ENCODE results near the gene AEBP2.
"Not testable (repeated sequence)": the region's sequence is repeated elsewhere in the genome, so short reads cannot be mapped to it uniquely, and the experiment has no call there.

Gene AEBP2

DNA sequence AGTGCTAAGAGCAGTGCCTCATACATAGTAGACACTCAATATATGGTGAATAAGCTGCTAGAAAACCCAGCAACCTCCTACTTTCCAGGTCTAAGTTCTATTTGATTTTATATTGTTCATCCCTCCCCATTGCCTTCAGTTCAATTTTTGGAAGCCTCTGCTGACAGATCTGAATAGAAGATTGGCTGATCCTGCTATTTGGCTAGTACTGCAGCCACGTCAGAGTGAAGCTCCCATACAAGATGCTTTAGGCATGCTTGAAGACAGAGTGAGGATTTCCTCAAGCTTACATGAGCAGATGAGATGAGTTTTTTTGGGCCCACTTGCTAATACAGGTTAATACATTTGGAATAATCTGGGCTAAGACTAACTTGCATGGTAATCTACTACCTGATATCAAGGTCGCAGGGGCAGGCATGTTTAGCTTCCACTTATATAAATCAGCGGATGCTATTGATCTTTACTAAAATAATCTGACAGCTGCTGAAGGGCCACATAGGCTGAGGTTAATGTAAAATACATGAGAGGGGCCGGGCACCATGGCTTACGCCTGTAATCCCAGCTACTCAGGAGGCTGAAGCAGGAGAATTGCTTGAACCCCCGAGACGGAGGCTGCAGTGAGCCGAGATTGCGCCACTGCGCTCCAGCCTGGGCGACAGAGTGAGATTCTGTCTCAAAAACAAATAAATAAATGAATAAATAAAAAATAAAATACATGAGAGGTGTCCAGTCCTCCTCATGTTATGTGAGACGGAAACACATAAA, 15.9 kb upstream of the AEBP2 start:
- no peak overlapping the region for H3K9ac ChIP-seq (ENCODE audit: low read depth in 1 of 2, low read length in 2 of 2)
- H3K4me3 ChIP-seq (ENCODE audit: low read length in 2 of 2), result no peak overlapping the region
- H3K9me3 ChIP-seq (ENCODE audit: control insufficient read depth in 2 of 2, low read length in 2 of 2), result no peaks in the 10 kb centered on the region
- no peak overlapping the region for H3K27ac ChIP-seq (ENCODE audit: low read depth in 2 of 2, low read length in 2 of 2)
- no peaks in the 10 kb centered on the region for H3K4me1 ChIP-seq (ENCODE audit: control insufficient read depth in 2 of 2, insufficient read depth in 2 of 2, low read length in 2 of 2)
- H3K36me3 ChIP-seq (ENCODE audit: control insufficient read depth in 2 of 2, insufficient read depth in 2 of 2, low read length in 2 of 2), result no peaks in the 10 kb centered on the region
- H3K27me3 ChIP-seq (ENCODE audit: control insufficient read depth in 2 of 2, insufficient read depth in 2 of 2, low read length in 2 of 2), result no peaks in the 10 kb centered on the region

DNA sequence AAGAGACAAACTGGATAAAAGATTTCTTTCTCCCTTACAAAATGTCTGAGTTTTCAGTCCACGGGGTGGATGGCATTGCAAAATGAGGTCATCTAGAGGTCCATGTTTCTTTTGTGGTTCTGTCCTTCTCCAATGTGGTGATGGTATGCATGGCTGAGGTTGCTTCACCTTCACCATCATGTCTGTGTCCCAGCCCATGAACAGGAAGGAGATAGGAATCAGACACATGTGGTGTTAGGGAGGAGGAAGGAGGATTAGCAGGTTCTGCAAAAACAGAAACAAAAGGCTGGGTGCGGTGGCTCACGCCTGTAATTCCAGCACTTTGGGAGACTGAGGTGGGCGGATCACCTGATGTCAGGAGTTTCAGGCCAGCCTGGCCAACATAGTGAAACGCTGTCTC, 11.0 kb upstream of the AEBP2 start:
- H3K27ac ChIP-seq (ENCODE audit: low read depth in 2 of 2, low read length in 2 of 2), result no peak overlapping the region

DNA sequence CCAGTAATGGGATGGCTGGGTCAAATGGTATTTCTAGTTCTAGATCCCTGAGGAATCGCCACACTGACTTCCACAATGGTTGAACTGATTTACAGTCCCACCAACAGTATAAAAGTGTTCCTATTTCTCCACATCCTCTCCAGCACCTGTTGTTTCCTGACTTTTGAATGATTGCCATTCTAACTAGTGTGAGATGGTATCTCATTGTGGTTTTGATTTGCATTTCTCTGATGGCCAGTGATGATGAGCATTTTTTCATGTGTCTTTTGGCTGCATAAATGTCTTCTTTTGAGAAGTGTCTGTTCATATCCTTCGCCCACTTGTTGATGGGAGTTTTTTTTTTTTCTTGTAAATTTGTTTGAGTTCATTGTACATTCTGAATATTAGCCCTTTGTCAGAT, 9.8 kb upstream of the AEBP2 start:
- not testable (repeated sequence) for H3K4me1 ChIP-seq (ENCODE audit: control insufficient read depth in 2 of 2, insufficient read depth in 2 of 2, low read length in 2 of 2); H3K4me3 ChIP-seq (ENCODE audit: low read length in 2 of 2); H3K9ac ChIP-seq (ENCODE audit: low read depth in 1 of 2, low read length in 2 of 2); H3K27ac ChIP-seq (ENCODE audit: low read depth in 2 of 2, low read length in 2 of 2); H3K36me3 ChIP-seq (ENCODE audit: control insufficient read depth in 2 of 2, insufficient read depth in 2 of 2, low read length in 2 of 2); H3K27me3 ChIP-seq (ENCODE audit: control insufficient read depth in 2 of 2, insufficient read depth in 2 of 2, low read length in 2 of 2); H3K9me3 ChIP-seq (ENCODE audit: control insufficient read depth in 2 of 2, low read length in 2 of 2)

More for the DNA sequence above, 11.0 kb upstream of the AEBP2 start:
- Histone ChIP-seq H3K4me1 (ENCODE audit: control insufficient read depth in 2 of 2, insufficient read depth in 2 of 2, low read length in 2 of 2) (no peaks in the 10 kb centered on the region), H3K27me3 (ENCODE audit: control insufficient read depth in 2 of 2, insufficient read depth in 2 of 2, low read length in 2 of 2) (no peaks in the 10 kb centered on the region), H3K9ac (ENCODE audit: low read depth in 1 of 2, low read length in 2 of 2) (no peak overlapping the region), H3K4me3 (ENCODE audit: low read length in 2 of 2) (no peak overlapping the region), H3K9me3 (ENCODE audit: control insufficient read depth in 2 of 2, low read length in 2 of 2) (no peaks in the 10 kb centered on the region), H3K36me3 (ENCODE audit: control insufficient read depth in 2 of 2, insufficient read depth in 2 of 2, low read length in 2 of 2) (no peaks in the 10 kb centered on the region)

DNA sequence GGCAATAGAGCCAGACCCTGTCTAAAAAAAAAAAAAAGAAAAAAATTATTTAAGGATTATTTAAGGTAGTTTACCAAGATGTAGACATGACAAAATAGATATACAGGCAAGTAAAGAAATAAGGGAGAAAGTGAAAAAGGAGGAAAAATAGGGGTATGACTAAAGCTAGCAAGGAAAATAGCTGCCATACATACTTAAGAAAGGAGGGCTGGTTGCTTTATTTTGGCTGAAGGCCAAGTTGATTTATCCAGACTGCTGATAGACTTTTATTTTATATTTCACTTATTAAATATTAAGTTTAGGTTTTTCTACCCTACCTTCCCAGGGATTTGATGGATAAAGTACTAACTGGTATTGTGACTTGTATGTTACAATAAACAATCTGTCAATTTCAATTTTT, 8.3 kb upstream of the AEBP2 start:
- Histone ChIP-seq H3K36me3 (ENCODE audit: control insufficient read depth in 2 of 2, insufficient read depth in 2 of 2, low read length in 2 of 2) (no peaks in the 10 kb centered on the region), H3K27ac (ENCODE audit: low read depth in 2 of 2, low read length in 2 of 2) (no peak overlapping the region), H3K4me1 (ENCODE audit: control insufficient read depth in 2 of 2, insufficient read depth in 2 of 2, low read length in 2 of 2) (no peaks in the 10 kb centered on the region)

DNA sequence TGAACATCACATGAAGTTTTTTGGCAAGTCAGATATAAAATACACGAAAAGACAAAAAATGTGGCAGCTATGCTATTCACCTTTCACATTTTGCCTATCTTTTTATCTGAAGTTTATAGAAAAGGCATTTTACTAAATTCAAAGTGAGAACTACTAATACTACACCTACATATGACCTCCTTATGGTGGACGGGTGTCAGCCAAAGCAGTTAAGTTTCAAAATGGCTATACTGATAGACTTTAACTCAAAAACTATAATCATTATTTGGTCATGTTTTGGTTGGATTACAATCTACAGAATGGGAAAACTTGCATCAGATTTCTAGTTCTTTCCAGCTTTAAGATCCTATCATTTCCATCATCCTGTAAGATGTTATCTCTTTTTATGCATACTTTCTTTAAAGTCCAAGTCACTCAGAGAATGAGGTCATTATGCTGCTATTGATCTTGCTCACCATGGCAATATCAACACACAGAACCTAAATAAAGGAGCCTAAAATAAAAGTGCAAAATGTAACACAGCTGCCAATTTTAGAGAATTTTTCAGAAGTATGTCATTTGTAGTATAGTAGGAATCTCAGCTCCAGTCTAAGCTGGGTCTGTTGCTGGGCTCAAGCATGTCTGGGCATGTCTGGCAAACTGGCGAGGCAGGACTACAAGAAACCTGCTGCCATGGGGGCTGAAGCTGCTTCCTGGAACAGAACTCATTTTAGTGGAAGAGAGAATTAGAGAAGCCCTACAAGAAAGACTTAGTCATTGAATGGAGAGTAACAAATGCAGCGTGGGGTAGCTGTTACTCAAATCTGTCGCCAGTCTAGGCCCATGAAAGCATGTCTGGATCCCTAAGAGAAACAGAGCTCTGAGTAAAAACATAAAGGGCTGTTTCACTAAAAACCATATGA, 7.6 kb upstream of the AEBP2 start:
- no peaks in the 10 kb centered on the region for H3K27me3 ChIP-seq (ENCODE audit: control insufficient read depth in 2 of 2, insufficient read depth in 2 of 2, low read length in 2 of 2)
- no peaks in the 10 kb centered on the region for H3K36me3 ChIP-seq (ENCODE audit: control insufficient read depth in 2 of 2, insufficient read depth in 2 of 2, low read length in 2 of 2)
- no peaks in the 10 kb centered on the region for H3K4me1 ChIP-seq (ENCODE audit: control insufficient read depth in 2 of 2, insufficient read depth in 2 of 2, low read length in 2 of 2)
- H3K9me3 ChIP-seq (ENCODE audit: control insufficient read depth in 2 of 2, low read length in 2 of 2), result no peaks in the 10 kb centered on the region
- no peak overlapping the region for H3K9ac ChIP-seq (ENCODE audit: low read depth in 1 of 2, low read length in 2 of 2)
- H3K27ac ChIP-seq (ENCODE audit: low read depth in 2 of 2, low read length in 2 of 2), result no peak overlapping the region
- no peak overlapping the region for H3K4me3 ChIP-seq (ENCODE audit: low read length in 2 of 2)

More for the DNA sequence above, 8.3 kb upstream of the AEBP2 start:
- Histone ChIP-seq H3K4me3 (ENCODE audit: low read length in 2 of 2) (no peak overlapping the region), H3K9me3 (ENCODE audit: control insufficient read depth in 2 of 2, low read length in 2 of 2) (no peaks in the 10 kb centered on the region), H3K27me3 (ENCODE audit: control insufficient read depth in 2 of 2, insufficient read depth in 2 of 2, low read length in 2 of 2) (no peaks in the 10 kb centered on the region), H3K9ac (ENCODE audit: low read depth in 1 of 2, low read length in 2 of 2) (no peak overlapping the region)

DNA sequence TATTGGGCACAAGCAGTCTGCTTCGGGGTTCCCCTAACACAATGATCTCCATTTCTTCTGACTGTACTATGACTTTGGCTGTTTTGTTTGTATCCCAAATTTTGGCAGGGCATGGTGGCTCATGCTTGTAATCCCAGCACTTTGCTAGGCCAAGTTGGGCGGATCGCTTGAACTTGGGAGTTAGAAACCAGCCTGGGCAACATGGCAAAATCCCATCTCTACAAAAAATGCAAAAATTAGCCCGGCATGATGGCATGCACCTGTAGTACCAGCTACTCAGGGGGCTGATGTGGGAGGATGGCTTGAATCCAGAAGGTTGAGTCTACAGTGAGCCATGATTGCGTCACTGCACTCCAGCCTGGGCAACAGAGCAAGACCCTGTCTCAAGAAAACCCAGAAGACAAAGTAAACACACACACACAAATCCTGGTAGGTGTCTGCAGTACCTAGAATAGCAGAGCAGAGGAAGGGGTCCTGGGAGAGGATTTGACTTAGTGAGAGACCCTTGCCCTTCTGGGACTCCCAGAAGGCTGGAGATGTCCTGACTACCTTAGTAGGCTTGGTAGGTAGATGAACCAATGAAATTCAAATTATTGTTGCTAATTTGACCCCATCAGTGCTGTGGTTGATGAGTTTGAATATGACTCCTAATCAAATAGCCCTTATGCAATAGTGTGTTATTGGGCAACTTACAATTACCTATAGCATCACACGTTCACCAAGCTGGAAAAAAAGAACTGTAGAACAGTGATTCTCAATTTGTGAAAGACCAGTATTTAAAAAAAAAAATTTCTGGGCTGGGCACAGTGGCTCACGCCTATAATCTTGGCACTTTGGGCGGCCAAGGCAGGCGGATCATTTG, 6.8 kb upstream of the AEBP2 start:
- Histone ChIP-seq H3K27ac (ENCODE audit: low read depth in 2 of 2, low read length in 2 of 2) (no peak overlapping the region), H3K4me1 (ENCODE audit: control insufficient read depth in 2 of 2, insufficient read depth in 2 of 2, low read length in 2 of 2) (no peaks in the 10 kb centered on the region), H3K9me3 (ENCODE audit: control insufficient read depth in 2 of 2, low read length in 2 of 2) (no peaks in the 10 kb centered on the region), H3K4me3 (ENCODE audit: low read length in 2 of 2) (no peak overlapping the region), H3K9ac (ENCODE audit: low read depth in 1 of 2, low read length in 2 of 2) (no peak overlapping the region), H3K36me3 (ENCODE audit: control insufficient read depth in 2 of 2, insufficient read depth in 2 of 2, low read length in 2 of 2) (no peaks in the 10 kb centered on the region), H3K27me3 (ENCODE audit: control insufficient read depth in 2 of 2, insufficient read depth in 2 of 2, low read length in 2 of 2) (no peaks in the 10 kb centered on the region)

DNA sequence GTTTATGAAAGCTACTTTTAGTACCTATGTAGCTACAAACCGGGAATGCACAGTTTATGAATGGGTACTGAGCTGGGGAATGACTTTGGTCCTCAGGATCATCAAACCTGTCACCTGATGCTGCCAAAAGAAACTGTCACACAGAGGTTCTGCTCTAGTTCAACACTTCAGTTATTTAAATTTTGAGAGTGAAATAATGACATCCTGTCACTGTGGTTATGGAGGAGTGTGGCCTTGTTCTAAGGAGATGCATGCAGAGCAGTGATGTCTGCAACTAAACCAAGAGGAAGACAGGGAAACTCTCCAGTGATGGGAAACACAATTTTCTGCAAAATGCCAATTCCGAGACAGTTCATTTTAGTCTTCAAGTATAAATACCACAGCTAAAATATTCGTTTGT, 4.8 kb upstream of the AEBP2 start:
- H3K36me3 ChIP-seq (ENCODE audit: control insufficient read depth in 2 of 2, insufficient read depth in 2 of 2, low read length in 2 of 2), result no peaks in the 10 kb centered on the region
- H3K9ac ChIP-seq (ENCODE audit: low read depth in 1 of 2, low read length in 2 of 2), result no peak overlapping the region
- no peak overlapping the region for H3K4me3 ChIP-seq (ENCODE audit: low read length in 2 of 2)
- H3K9me3 ChIP-seq (ENCODE audit: control insufficient read depth in 2 of 2, low read length in 2 of 2), result no peaks in the 10 kb centered on the region
- no peaks in the 10 kb centered on the region for H3K4me1 ChIP-seq (ENCODE audit: control insufficient read depth in 2 of 2, insufficient read depth in 2 of 2, low read length in 2 of 2)
- H3K27me3 ChIP-seq (ENCODE audit: control insufficient read depth in 2 of 2, insufficient read depth in 2 of 2, low read length in 2 of 2), result no peaks in the 10 kb centered on the region
- no peak overlapping the region for H3K27ac ChIP-seq (ENCODE audit: low read depth in 2 of 2, low read length in 2 of 2)

DNA sequence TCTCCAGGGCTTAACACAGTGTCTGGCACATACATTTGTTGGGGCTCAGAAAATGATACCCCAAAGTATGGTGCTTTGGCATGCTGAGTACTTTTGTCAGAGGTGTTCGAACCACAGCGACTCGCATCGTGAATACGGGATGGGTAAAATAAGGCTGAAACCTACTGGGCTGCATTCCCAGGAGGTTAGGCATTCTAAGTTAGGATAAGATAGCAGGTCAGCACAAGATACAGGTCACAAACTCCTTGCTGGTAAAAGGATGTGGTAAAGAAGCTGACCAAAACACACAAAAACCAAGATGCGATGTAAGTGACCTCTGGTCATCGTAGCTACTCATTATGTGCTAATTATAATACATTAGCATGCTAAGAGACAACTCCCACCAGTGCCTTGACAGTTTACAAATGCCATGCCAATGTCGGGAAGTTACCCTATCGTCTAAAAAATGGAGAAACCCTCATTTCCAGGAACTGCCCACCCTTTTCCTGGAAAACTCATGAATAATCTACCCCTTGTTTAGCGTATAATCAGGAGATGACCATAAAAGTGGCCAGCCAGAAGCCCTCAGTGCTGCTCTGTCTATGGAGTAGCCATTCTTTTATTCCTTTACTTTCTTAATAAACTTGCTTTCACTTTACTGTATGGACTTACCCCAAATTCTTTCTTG, 3.3 kb upstream of the AEBP2 start:
- Histone ChIP-seq H3K9me3 (ENCODE audit: control insufficient read depth in 2 of 2, low read length in 2 of 2) (no peaks in the 10 kb centered on the region), H3K4me3 (ENCODE audit: low read length in 2 of 2) (no peak overlapping the region), H3K36me3 (ENCODE audit: control insufficient read depth in 2 of 2, insufficient read depth in 2 of 2, low read length in 2 of 2) (no peaks in the 10 kb centered on the region), H3K4me1 (ENCODE audit: control insufficient read depth in 2 of 2, insufficient read depth in 2 of 2, low read length in 2 of 2) (peaks cover 0 to 3% of the 10 kb centered on the region in 2 donors), H3K27me3 (ENCODE audit: control insufficient read depth in 2 of 2, insufficient read depth in 2 of 2, low read length in 2 of 2) (no peaks in the 10 kb centered on the region), H3K9ac (ENCODE audit: low read depth in 1 of 2, low read length in 2 of 2) (no peak overlapping the region), H3K27ac (ENCODE audit: low read depth in 2 of 2, low read length in 2 of 2) (no peak overlapping the region)

DNA sequence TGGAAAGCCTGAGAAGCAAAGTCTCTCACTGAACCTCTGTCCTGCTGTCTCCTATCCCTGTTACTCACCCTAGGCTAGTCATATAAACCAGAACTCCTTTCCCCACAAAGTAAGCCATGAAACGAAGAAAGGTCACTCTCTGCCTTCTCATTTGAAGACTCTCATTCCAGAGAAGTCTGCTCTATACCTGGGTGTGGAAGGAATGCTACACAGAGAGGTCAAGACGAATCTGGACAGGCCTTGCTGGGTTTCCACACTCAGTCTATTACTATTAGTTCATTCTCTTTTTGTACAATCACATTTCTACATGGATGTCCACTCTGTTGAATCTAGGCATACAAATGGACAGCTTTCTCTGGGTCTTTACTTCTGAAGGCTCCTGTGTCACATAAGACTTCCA, 2.4 kb upstream of the AEBP2 start:
- Histone ChIP-seq H3K27ac (ENCODE audit: low read depth in 2 of 2, low read length in 2 of 2) (no peak overlapping the region), H3K9ac (ENCODE audit: low read depth in 1 of 2, low read length in 2 of 2) (no peak overlapping the region), H3K9me3 (ENCODE audit: control insufficient read depth in 2 of 2, low read length in 2 of 2) (no peaks in the 10 kb centered on the region), H3K27me3 (ENCODE audit: control insufficient read depth in 2 of 2, insufficient read depth in 2 of 2, low read length in 2 of 2) (no peaks in the 10 kb centered on the region), H3K4me1 (ENCODE audit: control insufficient read depth in 2 of 2, insufficient read depth in 2 of 2, low read length in 2 of 2) (peaks cover 3 to 8% of the 10 kb centered on the region in 2 donors), H3K4me3 (ENCODE audit: low read length in 2 of 2) (no peak overlapping the region), H3K36me3 (ENCODE audit: control insufficient read depth in 2 of 2, insufficient read depth in 2 of 2, low read length in 2 of 2) (no peaks in the 10 kb centered on the region)

All from mucosa of rectum (tissue), 2 donors.